GM23338 (cell line): Measurements from ENCODE around the gene TUBG2. TPM values are rescaled to one million over a fixed set of nuclear protein-coding genes. Genes with fewer than 3 reads are reported as not detected.

Experiments used
- ATAC-seq: fragments of 200-7000 bp; cut with Tn5 transposase; 3 replicates; pipeline ENCODE4 v1.9.1; 2020
- DNase-seq: peaks from one replicate; pipeline ENCODE4 v3.0.0-alpha.2; 2015; ENCODE audit warnings: low spot score
- H2AFZ ChIP-seq: fragments of 200-600 bp; sonication (generic); 2 replicates; pipeline ENCODE4 v1.8.0; 2016; ENCODE audit warnings: antibody characterized with exemption, mild to moderate bottlenecking, moderate library complexity
- H3F3A ChIP-seq: fragments of 200-600 bp; sonication (generic); replicated peaks from 2 replicates; pipeline ENCODE4 v1.8.0; 2017; ENCODE audit warnings: antibody characterized with exemption, mixed run types, low read depth
- H3K27ac ChIP-seq: fragments of 200-600 bp; sonication (generic); 2 replicates; pipeline ENCODE4 v1.6.1; 2016; ENCODE audit warnings: low read depth
- H3K27me3 ChIP-seq: fragments of 200-600 bp; sonication (generic); 2 replicates; pipeline ENCODE4 v1.8.0; 2016; ENCODE audit warnings: mild to moderate bottlenecking, mixed run types, moderate library complexity; ENCODE audit not compliant: insufficient read depth
- H3K36me3 ChIP-seq: fragments of 200-600 bp; sonication (generic); 2 replicates; pipeline ENCODE4 v1.8.0; 2016; ENCODE audit warnings: mild to moderate bottlenecking; ENCODE audit not compliant: insufficient read depth
- H3K4me1 ChIP-seq: fragments of 200-600 bp; sonication (generic); 2 replicates; pipeline ENCODE4 v1.8.0; 2016; ENCODE audit warnings: mild to moderate bottlenecking, moderate library complexity; ENCODE audit not compliant: insufficient read depth
- H3K4me2 ChIP-seq: fragments of 200-600 bp; sonication (generic); 2 replicates; pipeline ENCODE4 v1.7.1; 2017; ENCODE audit warnings: mixed run types
- H3K4me3 ChIP-seq: fragments of 200-600 bp; sonication (generic); 2 replicates; pipeline ENCODE4 v1.6.1; 2016; ENCODE audit warnings: mixed run types
- H3K79me2 ChIP-seq: fragments of 200-600 bp; sonication (generic); replicated peaks from 2 replicates; pipeline ENCODE4 v1.8.0; 2017; ENCODE audit warnings: mild to moderate bottlenecking; ENCODE audit not compliant: insufficient read depth
- H3K9me2 ChIP-seq: fragments of 200-600 bp; sonication (generic); 2 replicates; pipeline ENCODE4 v1.8.0; 2017; ENCODE audit not compliant: insufficient read depth
- H4K20me1 ChIP-seq: fragments of 200-600 bp; sonication (generic); replicated peaks from 2 replicates; pipeline ENCODE4 v1.8.0; 2017; ENCODE audit warnings: mild to moderate bottlenecking; ENCODE audit not compliant: insufficient read depth
- H3K27ac Mint-ChIP-seq: 2 replicates; pipeline ENCODE4 v1.8.0; 2020; ENCODE audit warnings: inconsistent platforms, mild to moderate bottlenecking, moderate library complexity, mixed read lengths
- H3K27me3 Mint-ChIP-seq: 3 replicates; pipeline ENCODE4 v1.8.0; 2022; ENCODE audit warnings: low read depth, mild to moderate bottlenecking, moderate library complexity, mixed read lengths, inconsistent platforms; ENCODE audit not compliant: insufficient read depth, poor library complexity
- H3K36me3 Mint-ChIP-seq: 3 replicates; pipeline ENCODE4 v1.8.0; 2021; ENCODE audit warnings: low read depth, mild to moderate bottlenecking, inconsistent platforms, moderate library complexity, mixed read lengths
- H3K4me1 Mint-ChIP-seq: 3 replicates; pipeline ENCODE4 v1.8.0; 2020; ENCODE audit warnings: mild to moderate bottlenecking, inconsistent platforms, mixed read lengths
- H3K4me3 Mint-ChIP-seq: 3 replicates; pipeline ENCODE4 v1.8.0; 2021; ENCODE audit warnings: moderate library complexity, mild to moderate bottlenecking, inconsistent platforms, mixed read lengths
- H3K9me3 Mint-ChIP-seq: 3 replicates; pipeline ENCODE4 v1.8.0; 2020; ENCODE audit warnings: moderate library complexity, mild to moderate bottlenecking, inconsistent platforms, mixed read lengths
- CREB1 ChIP-seq: fragments of 250-450 bp; sonication (Bioruptor Pico); IDR thresholded peaks from 2 replicates; pipeline ENCODE4 v1.5.0; 2020; ENCODE audit warnings: low read depth, mild to moderate bottlenecking, moderate library complexity
- CTCF ChIP-seq, 2 experiments: fragments of 200-600 bp in 1 of 2; sonication (generic) in 1 of 2; conservative IDR thresholded peaks; 2 replicates each; pipeline versions ENCODE4 v1.5.1 to v1.6.1; 2016 to 2017; ENCODE audit warnings: antibody characterized with exemption in 2 of 2, low read depth in 2 of 2, mild to moderate bottlenecking in 2 of 2, moderate library complexity in 1 of 2
- EZH2phosphoT487 ChIP-seq: fragments of 200-600 bp; sonication (generic); IDR thresholded peaks from one replicate; pipeline ENCODE4 v1.8.1; 2018; ENCODE audit warnings: antibody characterized with exemption; ENCODE audit not compliant: unreplicated experiment
- JUNB ChIP-seq: IDR thresholded peaks from one replicate; pipeline ENCODE4 v1.6.1; 2016; ENCODE audit warnings: antibody characterized with exemption; ENCODE audit not compliant: unreplicated experiment
- NANOG ChIP-seq: IDR thresholded peaks from 2 replicates; pipeline ENCODE4 v1.6.1; 2016; ENCODE audit warnings: antibody characterized with exemption, borderline replicate concordance
- POLR2AphosphoS5 ChIP-seq: IDR thresholded peaks from 2 replicates; pipeline ENCODE4 v1.6.1; 2016; ENCODE audit warnings: antibody characterized with exemption, low read depth
- REST ChIP-seq: IDR thresholded peaks from one replicate; pipeline ENCODE4 v1.6.1; 2018; ENCODE audit warnings: antibody characterized with exemption; ENCODE audit not compliant: unreplicated experiment
- STAT1 ChIP-seq: IDR thresholded peaks from one replicate; pipeline ENCODE4 v1.6.1; 2016; ENCODE audit warnings: antibody characterized with exemption; ENCODE audit not compliant: unreplicated experiment
- polyA plus RNA-seq: library from polyadenylated mRNA; unstranded; fragments of >200 nt; fragmentation: Nextera tagmentation; extraction: Ambion mirVana; gene quantifications from 2 replicates; pipeline ENCODE4 v1.2.1, GENCODE V29; 2016
- total RNA-seq: library from RNA; depleted of rRNA; stranded (reverse); fragments of >200 nt; shearing (Covaris generic); gene quantifications from 2 replicates; pipeline ENCODE4 v1.2.3, GENCODE V29; 2014

The TUBG2 gene
- total and polyA plus RNA-seq, 2 experiments from 2014 or later, result 18.2 to 19.0 TPM

GRCh38 chr17:42651392-42651791, 7.7 kb upstream of the TUBG2 start (continued):
- TF ChIP-seq REST (no peak), CTCF (conservative IDR thresholded peaks at IDR 0.05; ENCODE audit: low read depth in 2 of 2) (no peak), EZH2phosphoT487 (no peak), STAT1 (no peak), NANOG (no peak), CREB1 (no peak)

- H3K79me2 ChIP-seq, result no peaks in the 10 kb centered on the region
- no peak overlapping the region for H3K27ac Mint-ChIP-seq
- H3F3A ChIP-seq, result 0 out of 2 replicates have a peak, but pooled peaks cover 8% of the 10 kb centered on the region
- TF ChIP-seq POLR2AphosphoS5, result peak; percentile 51
- no peak for TF ChIP-seq CREB1
- TF ChIP-seq JUNB, result no peak
- H3K4me1 Mint-ChIP-seq, result peaks cover 14% of the 10 kb centered on the region
- peak overlapping the region; percentile 68 for H3K4me3 ChIP-seq
- H2AFZ ChIP-seq, result peak overlapping the region; percentile 100
- H3K4me1 ChIP-seq, result 0 out of 2 replicates have a peak, but pooled peaks cover 2% of the 10 kb centered on the region
- peak; percentile 76 for DNase-seq
- peaks cover 9% of the 10 kb centered on the region for H3K27me3 Mint-ChIP-seq
- H3K4me3 Mint-ChIP-seq, result peak overlapping the region; percentile 56
- H3K9me2 ChIP-seq, result no peaks in the 10 kb centered on the region
- 0 out of 2 replicates have a peak, but pooled peaks cover 3% of the 10 kb centered on the region for H3K27me3 ChIP-seq
- H3K27ac ChIP-seq, result peak overlapping the region; percentile 84
- H3K9me3 Mint-ChIP-seq, result peaks cover 4% of the 10 kb centered on the region; the same call in 1 of the 3 replicates
- H3K36me3 Mint-ChIP-seq, result peaks cover 6% of the 10 kb centered on the region; the same call in 2 of the 3 replicates
- peak; percentile 77 for ATAC-seq
- peak overlapping the region; percentile 81 for H3K4me2 ChIP-seq
- H4K20me1 ChIP-seq, result no peaks in the 10 kb centered on the region
- no peaks in the 10 kb centered on the region for H3K36me3 ChIP-seq
Measured at GRCh38 chr17:42653179-42654124, 5.6 kb upstream of the TUBG2 start.
